Ishikawa (cell line): ENCODE data around the gene SLC34A1.

Experiments
- CEBPB ChIP-seq: IDR thresholded peaks from 2 replicates; pipeline ENCODE4 v1.6.1; 2012
- CREB1 ChIP-seq: IDR thresholded peaks from 2 replicates; pipeline ENCODE4 v1.6.1; 2012; ENCODE audit warnings: low read depth
- EGR1 ChIP-seq: IDR thresholded peaks from 2 replicates; pipeline ENCODE4 v1.6.1; 2012
- EP300 ChIP-seq: IDR thresholded peaks from 2 replicates; pipeline ENCODE4 v1.6.1; 2012; ENCODE audit warnings: borderline replicate concordance
- FOXM1 ChIP-seq: IDR thresholded peaks from 2 replicates; pipeline ENCODE4 v1.6.1; 2012; ENCODE audit warnings: low read depth, borderline replicate concordance
- NFIC ChIP-seq: IDR thresholded peaks from 2 replicates; pipeline ENCODE4 v1.6.1; 2012
- RAD21 ChIP-seq: IDR thresholded peaks from 2 replicates; pipeline ENCODE4 v1.6.1; 2012; ENCODE audit warnings: low read depth
- TAF1 ChIP-seq: IDR thresholded peaks from 2 replicates; pipeline ENCODE4 v1.6.1; 2012; ENCODE audit warnings: low read depth, mild to moderate bottlenecking
- TCF12 ChIP-seq: IDR thresholded peaks from 2 replicates; pipeline ENCODE4 v1.6.1; 2012; ENCODE audit warnings: low read depth
- TEAD4 ChIP-seq: IDR thresholded peaks from 2 replicates; pipeline ENCODE4 v1.6.1; 2012
- USF1 ChIP-seq: IDR thresholded peaks from 2 replicates; pipeline ENCODE4 v1.6.1; 2012
- YY1 ChIP-seq: IDR thresholded peaks from 2 replicates; pipeline ENCODE4 v1.6.1; 2012; ENCODE audit warnings: low read depth
- ZBTB7A ChIP-seq: IDR thresholded peaks from 2 replicates; pipeline ENCODE4 v1.6.1; 2012; ENCODE audit warnings: low read depth
- TF ChIP-seq, protein P1 (sequence below): IDR thresholded peaks from 2 replicates; pipeline ENCODE4 v1.6.1; 2012; ENCODE audit warnings: low read depth, mild to moderate bottlenecking
- TF ChIP-seq, protein P2 (sequence below): IDR thresholded peaks from 2 replicates; pipeline ENCODE4 v1.6.1; 2012

SLC34A1 gene

DNA sequence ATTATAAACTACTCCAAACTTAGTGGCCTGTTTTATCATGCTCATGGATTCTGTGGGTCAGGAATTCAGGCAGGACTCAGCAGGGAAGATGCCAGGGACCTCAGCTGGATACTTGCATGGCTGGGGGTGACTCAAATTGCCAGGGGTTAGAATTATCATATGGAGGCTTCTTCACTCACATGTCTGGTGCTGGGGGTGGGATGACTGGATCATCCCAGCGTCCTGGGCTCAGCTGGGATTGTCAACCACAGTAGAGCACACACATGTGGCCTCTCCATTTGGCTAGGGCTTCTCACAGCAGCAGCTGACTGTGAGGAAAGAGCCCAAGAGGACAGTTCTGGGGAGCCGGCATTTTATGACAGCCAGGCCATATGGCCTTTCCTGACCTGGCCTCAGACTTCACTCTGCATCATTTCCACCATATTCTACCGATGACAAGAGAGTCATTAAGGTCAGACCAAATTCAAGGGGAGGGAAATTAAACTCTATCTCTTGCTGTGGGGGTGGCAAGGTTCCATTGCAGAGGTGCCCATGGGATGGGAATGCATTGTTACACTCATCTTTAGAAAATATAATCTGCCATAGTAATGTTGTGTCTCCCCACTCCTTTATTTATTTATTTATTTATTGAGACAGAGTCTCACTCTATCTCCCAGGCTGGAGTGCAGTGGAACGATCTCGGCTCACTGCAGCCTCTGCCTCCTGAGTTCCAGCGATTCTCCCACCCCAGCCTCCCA is 37.0 kb downstream of the SLC34A1 start:
- TF ChIP-seq NFIC: no peak
- no peak for TF ChIP-seq FOXM1
- TF ChIP-seq CREB1: no peak
- TF ChIP-seq CEBPB: no peak

- TF ChIP-seq, protein P1, sequence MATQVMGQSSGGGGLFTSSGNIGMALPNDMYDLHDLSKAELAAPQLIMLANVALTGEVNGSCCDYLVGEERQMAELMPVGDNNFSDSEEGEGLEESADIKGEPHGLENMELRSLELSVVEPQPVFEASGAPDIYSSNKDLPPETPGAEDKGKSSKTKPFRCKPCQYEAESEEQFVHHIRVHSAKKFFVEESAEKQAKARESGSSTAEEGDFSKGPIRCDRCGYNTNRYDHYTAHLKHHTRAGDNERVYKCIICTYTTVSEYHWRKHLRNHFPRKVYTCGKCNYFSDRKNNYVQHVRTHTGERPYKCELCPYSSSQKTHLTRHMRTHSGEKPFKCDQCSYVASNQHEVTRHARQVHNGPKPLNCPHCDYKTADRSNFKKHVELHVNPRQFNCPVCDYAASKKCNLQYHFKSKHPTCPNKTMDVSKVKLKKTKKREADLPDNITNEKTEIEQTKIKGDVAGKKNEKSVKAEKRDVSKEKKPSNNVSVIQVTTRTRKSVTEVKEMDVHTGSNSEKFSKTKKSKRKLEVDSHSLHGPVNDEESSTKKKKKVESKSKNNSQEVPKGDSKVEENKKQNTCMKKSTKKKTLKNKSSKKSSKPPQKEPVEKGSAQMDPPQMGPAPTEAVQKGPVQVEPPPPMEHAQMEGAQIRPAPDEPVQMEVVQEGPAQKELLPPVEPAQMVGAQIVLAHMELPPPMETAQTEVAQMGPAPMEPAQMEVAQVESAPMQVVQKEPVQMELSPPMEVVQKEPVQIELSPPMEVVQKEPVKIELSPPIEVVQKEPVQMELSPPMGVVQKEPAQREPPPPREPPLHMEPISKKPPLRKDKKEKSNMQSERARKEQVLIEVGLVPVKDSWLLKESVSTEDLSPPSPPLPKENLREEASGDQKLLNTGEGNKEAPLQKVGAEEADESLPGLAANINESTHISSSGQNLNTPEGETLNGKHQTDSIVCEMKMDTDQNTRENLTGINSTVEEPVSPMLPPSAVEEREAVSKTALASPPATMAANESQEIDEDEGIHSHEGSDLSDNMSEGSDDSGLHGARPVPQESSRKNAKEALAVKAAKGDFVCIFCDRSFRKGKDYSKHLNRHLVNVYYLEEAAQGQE: no peak
- no peak for TF ChIP-seq NFIC
- TF ChIP-seq EP300: no peak
- no peak for TF ChIP-seq CREB1
- no peak for TF ChIP-seq RAD21
- TF ChIP-seq USF1: no peak
- no peak for TF ChIP-seq CEBPB
- no peak for TF ChIP-seq FOXM1
- TF ChIP-seq YY1: no peak
- no peak for TF ChIP-seq TAF1
These were observed 39.4 kb downstream of the SLC34A1 start for GRCh38 chr5:177423671-177424070.

- no peak for TF ChIP-seq TEAD4
- no peak for TF ChIP-seq YY1
These were observed 41.1 kb downstream of the SLC34A1 start for GRCh38 chr5:177425196-177425800.

- no peak; the same call in 1 of the 2 replicates for TF ChIP-seq ZBTB7A
- peak; percentile 35; the same call in 1 of the 2 replicates for TF ChIP-seq TCF12
- no peak for TF ChIP-seq FOXM1
- TF ChIP-seq, protein P1: no peak
- TF ChIP-seq EGR1: peak; percentile 84
- no peak for TF ChIP-seq RAD21
- TF ChIP-seq USF1: no peak
- TF ChIP-seq TEAD4: no peak
- peak; percentile 81 for TF ChIP-seq CREB1
- TF ChIP-seq EP300: peak; percentile 50
- TF ChIP-seq, protein P2, sequence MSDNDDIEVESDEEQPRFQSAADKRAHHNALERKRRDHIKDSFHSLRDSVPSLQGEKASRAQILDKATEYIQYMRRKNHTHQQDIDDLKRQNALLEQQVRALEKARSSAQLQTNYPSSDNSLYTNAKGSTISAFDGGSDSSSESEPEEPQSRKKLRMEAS: peak; percentile 83
- no peak for TF ChIP-seq NFIC
- TF ChIP-seq CEBPB: no peak
- TF ChIP-seq YY1: peak; percentile 21; the same call in 1 of the 2 replicates
- TF ChIP-seq TAF1: peak; percentile 69
These were observed 41.7 kb downstream of the SLC34A1 start for GRCh38 chr5:177425801-177426565.

DNA sequence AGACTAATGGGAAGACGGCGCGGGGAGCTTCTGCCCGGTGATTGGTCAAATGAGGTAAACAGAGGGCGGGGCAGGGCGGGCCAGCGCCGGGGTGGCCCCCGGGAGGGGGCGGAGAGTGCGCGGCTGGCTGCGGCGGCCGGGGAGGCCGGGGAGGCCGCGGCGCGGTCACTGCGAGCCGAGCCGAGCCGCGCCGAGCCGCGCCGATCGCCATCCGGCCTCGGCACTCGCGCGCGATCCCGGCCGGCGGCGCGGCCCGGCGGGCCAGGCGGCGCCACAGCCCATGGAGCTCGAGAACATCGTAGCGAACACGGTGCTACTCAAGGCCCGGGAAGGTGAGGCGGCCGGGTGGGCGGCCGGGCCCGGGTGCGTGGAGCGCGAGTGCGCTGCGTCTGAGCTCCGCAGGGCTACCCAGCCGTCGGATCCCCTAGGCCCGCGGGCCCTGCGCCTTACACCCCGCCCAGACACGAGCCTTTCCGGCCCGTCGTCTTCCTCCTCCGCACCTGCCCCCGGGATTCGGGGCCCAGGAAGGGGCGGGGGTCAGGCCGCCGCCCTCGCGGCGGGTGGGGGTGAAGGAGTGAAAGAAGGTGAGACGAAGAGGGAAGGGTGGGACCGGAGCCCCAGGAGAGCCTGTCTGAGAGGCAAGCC is 42.5 kb downstream of the SLC34A1 start, which contains the start of gene GRK6:
GRK6 (plus strand) TSS at position 111 of the 645 bp plus-strand sequence; CDS start at position 281, 170 bp downstream.
- no peak for TF ChIP-seq RAD21
- peak; percentile 81 for TF ChIP-seq FOXM1
- TF ChIP-seq TAF1: peak; percentile 25; the same call in 1 of the 2 replicates
